ENCODE results near the gene PLCL1.

The PLCL1 gene

GRCh38 chr2:198073253-198073652 is 268.9 kb downstream of the PLCL1 start:
- no peak for DNase-seq

DNA sequence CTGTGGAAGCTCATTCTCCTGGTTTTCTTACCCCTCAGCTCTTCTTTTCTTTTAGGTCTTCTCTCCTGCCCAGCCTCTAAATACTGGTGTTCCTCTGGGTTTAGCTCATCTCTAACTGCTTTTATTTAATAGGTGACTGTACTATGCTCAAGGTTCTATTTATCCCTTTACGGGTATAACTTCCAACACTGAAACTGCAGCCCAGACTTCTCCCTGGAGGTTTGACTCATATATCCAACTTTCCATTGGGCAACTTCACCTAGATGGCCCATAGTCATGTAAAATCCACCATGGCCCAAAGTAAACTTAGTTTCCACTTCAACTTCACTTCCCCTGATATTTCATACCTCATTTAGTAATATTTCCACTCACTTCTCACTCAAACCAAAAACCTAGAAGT is 273.1 kb downstream of the PLCL1 start:
- no peak for DNase-seq

GRCh38 chr2:198080879-198081765 is 276.7 kb downstream of the PLCL1 start:
- DNase-seq, result no peak

DNA sequence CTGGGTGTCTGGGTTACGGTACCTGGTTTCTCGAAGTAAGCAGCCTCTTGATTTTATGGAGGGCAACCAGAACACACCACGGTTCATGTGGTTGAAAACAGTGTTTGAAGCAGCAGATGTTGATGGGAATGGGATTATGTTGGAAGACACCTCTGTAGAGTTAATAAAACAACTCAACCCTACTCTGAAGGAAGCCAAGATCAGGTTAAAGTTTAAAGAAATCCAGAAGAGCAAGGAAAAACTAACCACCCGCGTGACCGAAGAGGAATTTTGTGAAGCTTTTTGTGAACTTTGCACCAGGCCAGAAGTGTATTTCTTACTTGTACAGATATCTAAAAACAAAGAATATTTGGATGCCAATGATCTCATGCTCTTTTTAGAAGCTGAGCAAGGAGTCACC is 279.8 kb downstream of the PLCL1 start:
- DNase-seq, result no peak

DNA sequence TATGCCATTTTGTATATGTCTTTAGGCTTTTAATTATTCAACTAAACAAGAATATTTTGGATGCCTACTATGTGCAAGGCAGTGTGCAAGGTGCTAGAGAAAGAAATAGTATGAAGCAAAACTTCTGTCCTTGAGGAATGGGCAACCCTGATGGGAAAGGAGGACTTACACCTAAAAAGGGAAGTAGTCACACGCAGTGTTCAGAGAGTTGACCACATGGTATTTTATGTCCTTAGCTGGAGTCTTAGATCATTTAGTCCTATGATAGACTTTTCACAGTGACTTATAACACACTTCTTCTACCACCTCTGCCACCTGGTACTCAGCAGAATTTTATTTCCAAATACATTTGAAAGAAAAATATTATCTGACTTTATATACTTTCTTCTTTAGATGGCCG is 291.6 kb downstream of the PLCL1 start:
- no peak for DNase-seq

DNA sequence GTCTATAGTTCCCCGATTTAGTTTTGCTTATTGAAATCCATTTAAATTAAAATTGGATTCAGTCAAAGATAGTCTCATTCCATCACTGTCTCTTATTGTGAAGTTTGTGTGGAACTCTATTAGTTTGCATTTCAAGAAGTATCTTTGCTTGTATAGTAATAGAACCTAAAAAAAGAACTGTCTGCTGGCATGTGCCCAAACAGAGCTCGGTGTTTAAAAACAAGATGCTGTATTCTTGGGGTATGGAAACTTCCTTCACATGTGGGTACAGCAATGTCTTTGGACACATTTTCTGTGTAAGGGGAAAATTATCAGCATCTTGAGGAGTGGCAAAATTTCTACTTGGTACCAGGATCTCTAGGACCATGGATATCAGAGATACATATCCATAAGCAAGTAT is 292.6 kb downstream of the PLCL1 start:
- DNase-seq, result no peak

GRCh38 chr2:198097630-198098029 is 293.2 kb downstream of the PLCL1 start:
- no peak for DNase-seq

DNA sequence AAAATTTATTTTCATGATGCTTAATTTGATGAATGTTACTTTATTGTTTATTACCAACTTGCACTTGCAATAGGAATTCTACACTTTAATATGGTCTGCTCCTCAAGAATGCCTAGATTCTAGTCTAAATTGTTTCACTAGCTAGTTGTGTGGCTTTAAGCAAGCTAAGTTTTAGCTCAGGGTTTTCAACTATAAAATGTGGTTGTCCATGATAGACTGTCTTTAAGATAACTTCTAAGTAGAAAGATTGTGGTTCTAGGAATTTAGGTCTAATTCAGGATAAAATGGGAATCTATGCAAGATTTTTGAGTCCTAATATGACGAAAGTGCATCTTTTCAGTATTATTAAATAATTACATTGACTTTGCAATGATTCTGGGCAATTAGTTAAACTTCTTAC is 294.0 kb downstream of the PLCL1 start:
- DNase-seq, result no peak

DNA sequence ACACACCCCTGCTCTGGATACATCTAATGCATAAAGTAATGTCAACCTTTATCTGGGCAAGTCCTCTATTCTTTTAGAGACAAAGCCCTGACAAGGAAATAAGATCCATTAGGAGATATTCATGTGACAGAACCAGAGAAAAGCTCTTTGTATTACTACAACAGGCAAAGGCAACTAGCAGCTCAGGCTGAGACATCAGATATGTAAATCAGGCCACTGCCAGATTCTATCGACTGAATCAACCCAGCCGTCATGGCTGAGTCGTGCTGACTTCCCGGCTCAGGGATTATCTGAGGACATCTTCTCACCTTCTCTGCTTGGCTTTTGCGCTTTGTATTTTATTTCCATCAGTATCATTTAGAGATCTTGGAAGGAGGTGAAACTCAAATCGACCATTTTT is 294.5 kb downstream of the PLCL1 start:
- peak; percentile 2 for DNase-seq

- DNase-seq, result no peak
Observed at GRCh38 chr2:198100346-198100745, 296.0 kb downstream of the PLCL1 start.

GRCh38 chr2:198101688-198102087 is 297.3 kb downstream of the PLCL1 start:
- DNase-seq, result no peak

- DNase-seq, result no peak
Observed at GRCh38 chr2:198102120-198102519, 297.7 kb downstream of the PLCL1 start.

GRCh38 chr2:198102856-198103255 is 298.5 kb downstream of the PLCL1 start:
- DNase-seq, result no peak

DNA sequence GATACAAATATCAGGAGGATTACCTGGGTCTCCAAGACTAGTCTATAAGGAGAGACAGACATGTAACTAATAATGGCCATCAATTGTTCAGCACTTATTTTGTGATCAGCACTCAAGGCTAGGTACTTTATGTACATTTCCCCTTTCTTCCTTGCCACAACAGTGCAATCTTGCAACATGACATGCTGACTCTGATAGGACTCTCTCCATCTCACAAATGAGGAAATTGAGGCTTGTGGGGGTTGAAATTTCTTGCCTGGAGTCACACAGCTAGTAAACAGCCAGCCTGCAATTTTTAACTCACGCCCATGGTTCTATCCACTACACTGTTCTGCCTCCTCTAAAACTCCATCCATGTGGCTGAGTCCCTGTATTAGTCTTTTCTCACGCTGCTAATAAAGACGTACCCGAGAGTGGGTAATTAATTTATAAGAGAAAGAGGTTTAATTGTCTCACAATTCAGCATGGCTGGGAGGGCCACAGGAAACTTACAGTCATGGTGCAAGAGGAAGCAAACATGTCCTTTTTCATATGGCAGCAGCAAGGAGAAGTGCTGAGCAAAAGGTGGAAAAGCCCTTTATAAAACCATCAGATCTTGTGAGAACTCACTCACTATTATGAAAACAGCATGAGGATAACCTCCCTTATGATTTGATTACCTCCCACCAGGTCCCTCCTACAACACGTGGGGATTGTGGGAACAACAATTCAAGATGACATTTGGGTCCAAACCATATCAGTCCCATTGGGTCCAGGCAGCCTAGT is 302.4 kb downstream of the PLCL1 start:
- DNase-seq, result no peak

DNA sequence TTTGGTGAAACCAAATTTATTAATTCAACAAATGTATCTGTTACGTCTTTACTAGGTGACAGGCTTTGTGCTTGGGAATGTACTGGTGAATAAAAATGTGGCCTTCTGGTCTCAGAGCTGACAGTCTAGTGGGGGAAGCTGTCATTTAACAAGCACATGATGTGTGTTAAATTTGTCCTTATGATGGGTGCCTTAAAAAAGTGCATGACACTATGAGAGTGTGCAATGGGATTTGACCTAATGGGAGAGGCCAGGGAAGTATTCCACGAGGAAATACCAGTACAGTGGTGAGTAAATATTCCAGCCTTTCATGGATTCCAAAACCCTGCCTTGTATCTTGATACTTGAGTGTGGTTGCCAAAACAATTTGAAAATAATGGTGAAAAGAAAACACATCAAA is 308.9 kb downstream of the PLCL1 start:
- no peak for DNase-seq

- DNase-seq, result no peak
Observed at GRCh38 chr2:198114064-198114463, 309.7 kb downstream of the PLCL1 start.

GRCh38 chr2:198115201-198115600 is 310.8 kb downstream of the PLCL1 start:
- no peak for DNase-seq

GRCh38 chr2:198116756-198117155 is 312.4 kb downstream of the PLCL1 start:
- no peak for DNase-seq

DNA sequence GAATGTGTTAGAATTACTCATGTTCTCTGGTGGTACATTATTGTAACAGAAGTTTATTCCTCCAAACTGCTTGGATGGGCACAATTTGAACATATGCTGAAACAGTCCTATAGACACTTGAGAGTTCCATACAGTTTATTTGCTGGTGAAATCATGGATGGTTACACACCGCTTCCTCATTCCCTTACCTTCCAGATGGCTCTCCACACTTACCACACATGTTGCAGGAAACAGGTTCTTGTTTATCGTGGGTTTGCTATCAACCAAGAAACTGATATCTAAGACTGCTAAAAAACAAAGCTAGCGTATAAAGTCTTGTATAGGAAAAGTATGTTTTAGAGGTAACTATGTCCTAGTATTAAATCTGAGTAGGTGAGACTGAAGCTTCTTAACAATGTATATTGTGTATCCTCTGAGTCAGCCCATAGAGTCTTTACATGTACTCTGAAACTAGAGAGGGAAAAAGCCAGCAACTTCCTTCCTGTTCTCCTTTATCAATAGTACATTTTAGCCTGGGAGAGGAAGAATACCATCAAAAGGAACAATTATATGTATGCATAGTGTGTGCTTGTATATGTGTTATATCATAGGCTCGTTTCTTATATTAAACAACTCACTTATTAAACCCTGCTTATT is 313.1 kb downstream of the PLCL1 start:
- DNase-seq, result no peak

DNA sequence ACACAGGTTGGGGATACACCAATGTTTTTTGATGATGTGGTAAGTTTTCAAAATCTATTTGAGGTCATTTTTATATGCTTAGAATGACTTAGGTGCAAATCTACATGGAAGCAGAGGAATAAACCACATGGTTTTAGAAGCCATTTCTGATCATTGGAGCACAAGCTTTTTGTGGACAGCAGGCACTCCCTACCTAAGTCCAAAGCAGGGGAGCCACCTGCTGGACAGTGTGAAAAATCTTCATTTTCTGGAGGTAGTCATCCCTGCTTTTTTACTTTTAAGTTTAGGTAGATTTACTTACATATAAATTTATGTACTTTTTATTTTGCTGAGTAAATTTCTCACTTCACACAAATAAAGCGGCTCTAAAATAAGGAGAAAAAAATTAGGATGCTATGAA is 323.2 kb downstream of the PLCL1 start:
- peak; percentile 42 for DNase-seq

DNA sequence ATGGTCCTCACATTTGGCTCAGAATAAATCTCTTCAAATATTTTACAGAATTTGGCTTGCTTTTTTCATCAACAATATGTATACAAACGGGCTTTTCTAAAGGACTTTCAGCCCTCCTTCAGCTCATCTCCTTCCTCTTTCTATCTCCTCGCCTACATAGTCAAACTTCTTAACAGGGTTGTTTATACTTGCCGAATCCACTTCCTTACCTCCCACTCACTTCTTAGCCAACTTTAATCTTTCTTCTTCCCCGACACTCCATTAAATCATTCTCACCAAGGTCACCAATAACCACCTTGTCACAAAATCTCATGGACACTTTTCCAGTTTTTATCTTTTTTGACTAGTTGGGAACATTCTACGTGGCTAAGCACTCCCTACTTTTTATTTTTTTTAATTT is 325.2 kb downstream of the PLCL1 start:
- no peak for DNase-seq

DNA sequence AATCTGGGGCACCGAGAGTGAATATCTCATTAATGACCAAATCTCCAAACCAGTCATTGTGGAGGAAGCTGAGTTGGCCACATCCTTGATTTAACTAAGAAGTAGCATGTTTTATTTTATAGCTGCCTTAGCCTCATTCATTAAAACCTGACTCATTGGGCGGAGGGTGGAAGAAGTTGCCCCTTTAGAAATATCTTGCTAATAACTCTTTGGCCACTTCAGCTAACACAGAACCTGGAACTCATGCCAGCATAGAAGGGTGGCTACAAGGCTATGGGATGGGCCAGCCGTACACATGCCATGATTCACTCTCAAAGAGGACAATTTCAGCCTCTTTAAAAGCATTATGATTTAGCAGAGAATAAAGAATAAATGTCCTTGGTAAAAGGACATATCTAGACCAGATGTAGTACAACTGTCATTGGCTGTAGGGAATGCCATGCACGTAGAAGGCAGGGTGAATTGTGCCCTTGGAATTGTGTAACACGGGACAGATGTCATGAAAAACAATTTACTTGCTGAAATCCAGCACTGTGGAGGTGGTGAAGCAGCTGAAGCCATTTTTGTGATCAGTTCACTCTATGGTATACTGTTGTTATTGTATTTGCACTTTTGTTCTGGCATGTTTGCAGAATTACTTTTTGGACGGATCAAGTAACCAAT is 330.0 kb downstream of the PLCL1 start:
- no peak for DNase-seq

- DNase-seq, result no peak
Observed at GRCh38 chr2:198135481-198135934, 331.1 kb downstream of the PLCL1 start.

Measured in stimulated activated CD4-positive, alpha-beta T cell treated with anti-CD3 and anti-CD28 coated beads, Interleukin-1b, Interleukin-23, amount 100 ng/mL, for 48 hours (primary cell).